A673 (cell line): ENCODE results near the gene CHCHD3.

Experiments used
- CTCF ChIP-seq: fragments of 300-800, 200-600 bp; sonication (generic); conservative IDR thresholded peaks from 2 replicates; pipeline ENCODE4 v1.5.1; 2017; ENCODE audit warnings: low read depth, mild to moderate bottlenecking, antibody characterized with exemption, low read length, moderate library complexity, mixed read lengths
- EZH2 ChIP-seq: fragments of 200-600 bp; sonication (generic); IDR thresholded peaks from 2 replicates; pipeline ENCODE4 v1.6.1; 2017; ENCODE audit warnings: borderline replicate concordance, low read depth, mild to moderate bottlenecking, mixed read lengths, antibody characterized with exemption, low read length; ENCODE audit not compliant: poor library complexity, severe bottlenecking

GRCh38 chr7:133036289-133036688, 45.6 kb downstream of the CHCHD3 start:
- no peak for TF ChIP-seq CTCF
- TF ChIP-seq EZH2 = no peak
